H1 (cell line): Measurements from ENCODE around the gene DTNB. TPM values are rescaled to one million over a fixed set of nuclear protein-coding genes. Genes with fewer than 3 reads are reported as not detected.

Source experiments
- CBX5 ChIP-seq: fragments of 300-800, 300-1000 bp; sonication (generic); IDR thresholded peaks from 2 replicates; pipeline ENCODE4 v1.7.1; 2016; ENCODE audit warnings: antibody characterized with exemption, low read length, low read depth
- CHD7 ChIP-seq: fragments of 300-600 bp; sonication (generic); IDR thresholded peaks from 2 replicates; pipeline ENCODE4 v1.7.1; 2012; ENCODE audit warnings: low read length, moderate library complexity, mild to moderate bottlenecking, inconsistent platforms; ENCODE audit not compliant: insufficient replicate concordance
- CTCF ChIP-seq, 3 experiments: IDR thresholded peaks; 1 replicate in 2 of 3; 2 replicates in 1 of 3; pipeline versions ENCODE4 v1.5.1 to v1.6.1; 2011; ENCODE audit warnings: low read length in 3 of 3, mild to moderate bottlenecking in 3 of 3, inconsistent platforms in 2 of 3, low read depth in 1 of 3, moderate library complexity in 1 of 3; ENCODE audit not compliant: insufficient read depth in 1 of 3; ENCODE audit errors: control extremely low read depth in 1 of 3
- EP300 ChIP-seq, 2 experiments: IDR thresholded peaks; 1 replicate in 1 of 2; 2 replicates in 1 of 2; pipeline ENCODE4 v1.6.1; 2011 to 2012; ENCODE audit warnings: low read depth in 2 of 2, low read length in 2 of 2, mild to moderate bottlenecking in 2 of 2, borderline replicate concordance in 1 of 2, inconsistent platforms in 1 of 2, moderate library complexity in 1 of 2
- KDM1A ChIP-seq: fragments of 200-600, 300-600 bp; sonication (generic); IDR thresholded peaks from 2 replicates; pipeline ENCODE4 v1.7.1; 2016; ENCODE audit warnings: mild to moderate bottlenecking, low read length, borderline replicate concordance
- POLR2AphosphoS5 ChIP-seq: IDR thresholded peaks from 2 replicates; pipeline ENCODE4 v1.6.1; 2011; ENCODE audit warnings: low read depth, low read length
- TAF1 ChIP-seq: IDR thresholded peaks from 2 replicates; pipeline ENCODE4 v1.6.1; 2011; ENCODE audit warnings: mild to moderate bottlenecking, low read depth, low read length
- ZNF274 ChIP-seq: IDR thresholded peaks from 2 replicates; pipeline ENCODE4 v1.7.0; 2012; ENCODE audit warnings: low read length, borderline replicate concordance; ENCODE audit errors: extremely low read depth
- polyA plus RNA-seq, 7 experiments: library from polyadenylated mRNA; depleted of rRNA in 3 of 7; stranded (reverse) in 5 of 7; unstranded in 2 of 7; fragments of >200 nt in 5 of 7; fragments of 200-250 nt in 2 of 7; gene quantifications; 1 replicate in 5 of 7; 2 replicates in 1 of 7; 4 replicates in 1 of 7; pipeline versions ENCODE4 v1.2.1 to v1.2.3, GENCODE V29; 2011 to 2013; ENCODE audit warnings: missing spikeins in 2 of 7, mixed read lengths in 2 of 7
- total RNA-seq: library from RNA; stranded (reverse); fragmentation: NEBNext Ultra II Directional; extraction: Animal tissue kit (Norgen Biotek cat#: 25700); gene quantifications from 2 replicates; pipeline ENCODE4 v1.2.1, GENCODE V29; 2021
- TF ChIP-seq, protein P1 (sequence below): IDR thresholded peaks from 2 replicates; pipeline ENCODE4 v1.6.1; 2012; ENCODE audit warnings: inconsistent platforms

The DTNB gene
- total and polyA plus RNA-seq, 2 of the 8 experiments (the other 6 are each of a cell fraction or from before 2014, with no cell fraction given): 39.6 to 49.5 TPM

DNA sequence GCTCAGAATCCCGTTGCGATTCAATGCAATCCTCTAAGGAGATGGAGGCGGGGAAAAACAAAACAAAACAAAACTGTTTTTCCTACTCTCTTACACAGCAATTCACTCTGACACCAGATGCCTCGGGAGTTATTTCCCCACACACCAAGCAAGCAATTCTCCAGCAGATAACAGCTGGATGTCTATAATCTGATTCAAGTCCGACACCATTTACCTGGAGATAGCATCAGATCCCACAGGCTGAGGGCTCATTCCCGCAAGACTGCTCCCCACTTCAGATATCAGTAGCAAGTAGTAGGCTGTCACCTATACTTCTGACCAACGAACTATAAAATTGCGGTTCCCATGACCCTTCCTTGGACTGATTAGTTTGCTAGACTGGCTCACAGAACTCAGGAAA is 58.7 kb downstream of the DTNB start (continued):
- no peak for TF ChIP-seq CHD7
- no peak for TF ChIP-seq CTCF (IDR thresholded peaks at IDR 0.05; ENCODE audit: control extremely low read depth in 1 of 3, insufficient read depth in 1 of 3, low read depth in 1 of 3, low read length in 3 of 3)
- TF ChIP-seq, protein P1, sequence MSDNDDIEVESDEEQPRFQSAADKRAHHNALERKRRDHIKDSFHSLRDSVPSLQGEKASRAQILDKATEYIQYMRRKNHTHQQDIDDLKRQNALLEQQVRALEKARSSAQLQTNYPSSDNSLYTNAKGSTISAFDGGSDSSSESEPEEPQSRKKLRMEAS: no peak
- no peak for TF ChIP-seq EP300 (IDR thresholded peaks at IDR 0.05; ENCODE audit: borderline replicate concordance in 1 of 2, low read depth in 2 of 2, low read length in 2 of 2)
- no peak for TF ChIP-seq TAF1
- no peak for TF ChIP-seq CBX5
- no peak for TF ChIP-seq POLR2AphosphoS5
- no peak for TF ChIP-seq KDM1A
- no peak for TF ChIP-seq ZNF274
